Endothelial cell of umbilical vein (primary cell): ENCODE measurements around the gene RFESD. TPM values are rescaled to one million over a fixed set of nuclear protein-coding genes. Genes with fewer than 3 reads are reported as not detected.

Source experiments
- BruUV-seq: library from RNA; stranded (reverse); fragments of 400-500 nt; replicated peaks from 2 replicates; lab custom pipeline; 2021; lab: Mats Ljungman, UMichigan
- CTCF ChIA-PET: fragments of 300-600, 350-600 bp; sonication (Branson Sonifier 250); formaldehyde crosslinking; loops from one replicate; lab custom pipeline; 2021; ENCODE audit warnings: antibody characterized with exemption, inconsistent platforms; lab: Charles Lee
- POLR2A ChIA-PET: fragments of 300-600, 350-600 bp; sonication (Branson Sonifier 250); formaldehyde crosslinking; loops from one replicate; lab custom pipeline; 2021; ENCODE audit warnings: antibody characterized with exemption, inconsistent platforms; lab: Charles Lee
- DNase-seq: peaks from one replicate; pipeline ENCODE4 v3.0.0-alpha.2; 2011; ENCODE audit warnings: low read depth, low spot score
- FAIRE-seq: peaks from 2 replicates; lab custom pipeline; 2011; peaks lifted over from hg19 to GRCh38; lab: Jason Lieb, UNC
- H2AFZ ChIP-seq: 2 replicates; pipeline ENCODE4 v1.6.0; 2012; ENCODE audit warnings: low read depth, low read length, control low read depth, inconsistent platforms
- H3K27ac ChIP-seq: 2 replicates; pipeline ENCODE4 v1.5.1; 2011; ENCODE audit warnings: low read depth, mild to moderate bottlenecking, control low read depth, low read length, moderate library complexity; ENCODE audit not compliant: insufficient read depth
- H3K27me3 ChIP-seq, 2 experiments: 2 replicates each; pipeline versions ENCODE4 v1.6.0 to v1.6.1; 2011; ENCODE audit warnings: low read length in 2 of 2, mixed read lengths in 1 of 2; ENCODE audit not compliant: control insufficient read depth in 2 of 2, insufficient read depth in 2 of 2
- H3K36me3 ChIP-seq, 2 experiments: 2 replicates in 1 of 2; 3 replicates in 1 of 2; pipeline ENCODE4 v1.5.1; 2011; ENCODE audit warnings: low read length in 2 of 2, mild to moderate bottlenecking in 1 of 2, moderate library complexity in 1 of 2; ENCODE audit not compliant: control insufficient read depth in 2 of 2, insufficient read depth in 2 of 2; ENCODE audit errors: extremely low read depth in 1 of 2
- H3K4me1 ChIP-seq: 3 replicates; pipeline ENCODE4 v1.5.1; 2011; ENCODE audit warnings: mild to moderate bottlenecking, low read length; ENCODE audit not compliant: control insufficient read depth, insufficient read depth; ENCODE audit errors: extremely low read depth
- H3K4me2 ChIP-seq: 2 replicates; pipeline ENCODE4 v1.6.1; 2011; ENCODE audit warnings: low read length, control low read depth, mixed read lengths; ENCODE audit not compliant: insufficient read depth
- H3K4me3 ChIP-seq, 3 experiments: fragments of 200-600 bp in 1 of 3; sonication (generic), shearing (Covaris generic) in 1 of 3; replicated peaks in 1 of 3; 2 replicates each; pipeline ENCODE4 v1.5.1; 2011 to 2016; ENCODE audit warnings: control low read depth in 3 of 3, low read length in 3 of 3, mild to moderate bottlenecking in 2 of 3, inconsistent platforms in 1 of 3, low read depth in 1 of 3, moderate library complexity in 1 of 3; ENCODE audit not compliant: insufficient read depth in 1 of 3
- H3K79me2 ChIP-seq: 2 replicates; pipeline ENCODE4 v1.6.0; 2012; ENCODE audit warnings: low read length, inconsistent platforms; ENCODE audit not compliant: control insufficient read depth, insufficient read depth
- H3K9ac ChIP-seq: replicated peaks from 2 replicates; pipeline ENCODE3; 2011; ENCODE audit warnings: low read length, control low read depth; ENCODE audit not compliant: insufficient read depth; ENCODE audit errors: extremely low read depth
- H3K9me1 ChIP-seq: replicated peaks from 3 replicates; pipeline ENCODE4 v1.6.0; 2011; ENCODE audit warnings: mild to moderate bottlenecking, low read length; ENCODE audit not compliant: control insufficient read depth, insufficient read depth; ENCODE audit errors: extremely low read depth
- H3K9me3 ChIP-seq: replicated peaks from 2 replicates; pipeline ENCODE4 v1.5.1; 2012; ENCODE audit warnings: low read length, inconsistent platforms; ENCODE audit not compliant: control insufficient read depth, insufficient read depth
- H4K20me1 ChIP-seq: replicated peaks from 2 replicates; pipeline ENCODE3; 2011; ENCODE audit warnings: mild to moderate bottlenecking, low read length; ENCODE audit not compliant: control insufficient read depth, insufficient read depth; ENCODE audit errors: extremely low read depth
- CTCF ChIP-seq, 2 donors: IDR thresholded peaks; 1 replicate in 1 of 2; 2 replicates in 1 of 2; pipeline ENCODE4 v1.5.1; 2011; ENCODE audit warnings: low read length in 2 of 2, mild to moderate bottlenecking in 2 of 2, moderate library complexity in 2 of 2, control low read depth in 1 of 2, inconsistent platforms in 1 of 2, low read depth in 1 of 2; ENCODE audit not compliant: insufficient read depth in 1 of 2; ENCODE audit errors: extremely low read depth in 1 of 2
- EZH2 ChIP-seq: IDR thresholded peaks from 2 replicates; pipeline ENCODE4 v1.6.1; 2012; ENCODE audit warnings: borderline replicate concordance, low read depth, mild to moderate bottlenecking, moderate library complexity, low read length, inconsistent platforms; ENCODE audit not compliant: severe bottlenecking
- FOS ChIP-seq: IDR thresholded peaks from 2 replicates; pipeline ENCODE4 v1.6.1; 2011; ENCODE audit warnings: mild to moderate bottlenecking, low read length, moderate library complexity, borderline replicate concordance; ENCODE audit not compliant: insufficient read depth
- GATA2 ChIP-seq: IDR thresholded peaks from 2 replicates; pipeline ENCODE4 v1.7.0; 2011; ENCODE audit warnings: low read depth, mild to moderate bottlenecking, moderate library complexity, mixed read lengths, low read length; ENCODE audit not compliant: insufficient read length, insufficient read depth
- JUN ChIP-seq: IDR thresholded peaks from 2 replicates; pipeline ENCODE4 v1.6.1; 2011; ENCODE audit warnings: borderline replicate concordance, low read depth; ENCODE audit not compliant: insufficient read length, insufficient read depth
- MYC ChIP-seq: IDR thresholded peaks from one replicate; pipeline ENCODE4 v1.6.1; 2011; ENCODE audit warnings: mild to moderate bottlenecking, low read depth, low read length
- dilution Hi-C: fragments of 300-500 bp; cut with MboI; formaldehyde crosslinking; loops from one replicate; pipeline ENCODE4 v1.15.0; 2019; ENCODE audit warnings: low sequenced_read_pairs; ENCODE audit not compliant: extremely low pct_ligation_motif_present
- intact Hi-C: fragments of 100-400 bp; cut with micrococcal nuclease; formaldehyde crosslinking; loops from one replicate; pipeline ENCODE4 v1.10.0; 2022
- polyA plus RNA-seq, 4 experiments: library from polyadenylated mRNA; depleted of rRNA in 3 of 4; stranded (reverse) in 3 of 4; unstranded in 1 of 4; fragments of >200 nt; gene quantifications; 2 replicates each; pipeline versions ENCODE4 v1.2.1 to v1.2.3, GENCODE V29; 2011 to 2012; ENCODE audit warnings: missing spikeins in 1 of 4
- total RNA-seq: library from RNA; stranded (reverse); gene quantifications from 2 replicates; pipeline ENCODE4 v1.2.3, GENCODE V29; 2021
- TF ChIP-seq, protein P1 (sequence below): IDR thresholded peaks from 2 replicates; pipeline ENCODE4 v1.6.1; 2011; ENCODE audit not compliant: insufficient read depth, insufficient read length

Gene RFESD
- total and polyA plus RNA-seq, 2 donors (not counting 3 experiments of a cell fraction or from before 2014, with no cell fraction given), result 0.88 to 2.0 TPM

DNA sequence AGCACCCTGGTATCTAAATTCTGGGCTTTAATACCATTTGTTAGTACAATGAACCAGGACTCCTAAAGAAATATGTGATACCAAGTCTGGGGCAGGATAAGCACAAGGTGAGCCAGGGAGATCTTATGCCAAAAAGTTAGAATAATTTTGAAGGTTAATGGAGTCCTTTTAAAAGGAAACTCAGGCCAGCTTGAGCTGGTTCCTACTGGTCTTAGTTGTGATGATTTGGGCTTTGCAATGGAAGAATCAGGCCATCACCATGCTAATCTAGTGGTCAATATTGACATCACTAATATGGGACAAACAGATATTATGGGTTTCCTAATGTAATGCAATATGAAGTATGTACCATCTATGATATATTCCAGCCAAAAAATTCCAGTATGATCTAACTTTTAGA, 43.8 kb downstream of the RFESD start:
- Histone ChIP-seq H3K9ac (no peak overlapping the region), H3K79me2 (no peaks in the 10 kb centered on the region), H3K27me3 (no peaks in the 10 kb centered on the region), H3K36me3 (no peaks in the 10 kb centered on the region), H2AFZ (no peak overlapping the region), H3K4me3 (no peak overlapping the region), H3K27ac (no peak overlapping the region), H3K4me1 (peaks cover 4% of the 10 kb centered on the region), H3K9me1 (no peaks in the 10 kb centered on the region), H3K4me2 (no peak overlapping the region), H3K9me3 (no peaks in the 10 kb centered on the region), H4K20me1 (no peaks in the 10 kb centered on the region)
- no peak for FAIRE-seq
- no peak for DNase-seq
- POLR2A ChIA-PET, result no interaction called here
- no peak for TF ChIP-seq GATA2
- TF ChIP-seq FOS, result no peak
- dilution Hi-C loops (no loop called here), intact Hi-C loops (no loop called here)
- CTCF ChIA-PET, result no interaction called here
- BruUV-seq, result no TSS peak

DNA sequence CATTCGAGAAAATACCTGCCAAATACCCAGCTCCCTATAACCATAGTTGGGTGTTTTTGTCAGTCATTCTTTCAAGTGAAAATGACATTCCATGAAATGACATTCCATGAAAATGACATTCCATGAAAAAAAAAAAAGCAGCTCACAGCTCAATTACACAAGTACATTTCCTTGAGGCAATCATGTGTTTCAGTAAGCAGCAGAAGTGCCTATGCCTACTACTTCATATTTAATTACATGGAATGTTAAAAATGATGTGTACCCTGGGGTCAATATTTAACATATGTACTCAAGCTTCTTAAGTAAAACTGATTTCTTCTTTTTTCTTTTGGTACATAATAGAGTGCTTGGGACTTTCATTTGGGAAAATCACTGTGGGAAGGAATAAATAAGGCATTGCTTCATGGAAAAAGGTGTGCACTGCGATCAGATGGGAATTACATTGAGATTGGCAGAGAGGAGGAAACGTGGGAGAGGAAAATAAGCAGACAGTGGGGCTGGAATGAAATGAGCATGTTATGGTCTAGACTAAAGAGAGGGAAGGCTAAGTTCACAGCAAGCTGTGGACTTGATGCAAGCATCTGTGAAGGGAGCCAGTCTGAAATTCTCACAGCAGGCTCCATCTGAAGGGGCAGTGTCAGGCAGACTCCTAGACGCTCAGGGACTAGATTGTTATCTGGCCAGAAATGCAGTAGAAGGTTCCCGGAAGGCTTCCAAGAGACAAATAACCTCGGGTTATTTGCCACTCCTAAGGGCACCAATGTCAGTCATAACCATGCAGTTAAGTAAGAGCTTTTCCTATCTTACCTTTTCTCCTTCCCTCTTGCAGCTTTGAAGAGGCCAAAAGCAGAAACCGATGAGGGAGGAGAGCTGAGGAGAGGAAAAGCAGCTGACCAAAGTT, 51.5 kb downstream of the RFESD start:
- ChIA-PET CTCF (interaction anchor here (0.7 to 1.6 kb wide), 9 partner anchors 8 to 83 kb away, joined by 3 to 7 read pairs (median 4); partner anchors contain the start of gene RHOBTB3), POLR2A (no interaction called here)
- Histone ChIP-seq H3K9me3 (no peaks in the 10 kb centered on the region), H4K20me1 (no peaks in the 10 kb centered on the region), H3K27me3 (no peaks in the 10 kb centered on the region), H3K4me1 (no peaks in the 10 kb centered on the region), H3K9me1 (no peaks in the 10 kb centered on the region), H2AFZ (peak overlapping the region; percentile 27), H3K9ac (no peak overlapping the region), H3K36me3 (no peaks in the 10 kb centered on the region), H3K4me3 (no peak overlapping the region), H3K4me2 (no peak overlapping the region), H3K79me2 (no peaks in the 10 kb centered on the region), H3K27ac (no peak overlapping the region)
- intact Hi-C loops (no loop called here), dilution Hi-C loops (no loop called here)
- FAIRE-seq (no peak), DNase-seq (no peak)
- TF ChIP-seq, protein P1, sequence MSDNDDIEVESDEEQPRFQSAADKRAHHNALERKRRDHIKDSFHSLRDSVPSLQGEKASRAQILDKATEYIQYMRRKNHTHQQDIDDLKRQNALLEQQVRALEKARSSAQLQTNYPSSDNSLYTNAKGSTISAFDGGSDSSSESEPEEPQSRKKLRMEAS, result no peak
- TF ChIP-seq MYC (no peak), FOS (no peak), EZH2 (no peak), JUN (no peak), CTCF (IDR thresholded peaks at IDR 0.05; ENCODE audit: extremely low read depth in 1 of 2, insufficient read depth in 1 of 2, low read depth in 1 of 2, low read length in 2 of 2) (no peak)
- BruUV-seq, result no TSS peak
